Brain microvascular endothelial cell (primary cell): ENCODE results near the gene MAP3K21.

Experiments used
- DNase-seq: peaks from one replicate; pipeline ENCODE4 v3.0.0-alpha.2; 2020
- H3K27ac ChIP-seq: fragments of 250-450 bp; sonication (Bioruptor Pico); 2 replicates; pipeline ENCODE4 v1.5.1; 2020; ENCODE audit warnings: mild to moderate bottlenecking, moderate library complexity
- H3K27me3 ChIP-seq: fragments of 250-450 bp; sonication (Bioruptor Pico); replicated peaks from 2 replicates; pipeline ENCODE4 v1.5.1; 2020; ENCODE audit warnings: mild to moderate bottlenecking
- H3K36me3 ChIP-seq: fragments of 250-450 bp; sonication (Bioruptor Pico); replicated peaks from 2 replicates; pipeline ENCODE4 v1.5.1; 2020; ENCODE audit warnings: mild to moderate bottlenecking
- H3K4me3 ChIP-seq: 2 replicates; pipeline ENCODE4 v1.5.1; 2011; ENCODE audit warnings: low read depth, mild to moderate bottlenecking, control low read depth, low read length, moderate library complexity
- CTCF ChIP-seq: IDR thresholded peaks from 2 replicates; pipeline ENCODE4 v1.5.1; 2011; ENCODE audit warnings: low read depth, mild to moderate bottlenecking, moderate library complexity, low read length, control low read depth, inconsistent platforms; ENCODE audit errors: missing control alignments
- in situ Hi-C: cut with HindIII; loops from 2 replicates; pipeline ENCODE4 v1.10.0; 2017; ENCODE audit warnings: low sequenced_read_pairs, low pct_ligation_motif_present

The MAP3K21 gene

GRCh38 chr1:233368789-233369130 lies 41.2 kb downstream of the MAP3K21 start:
- H3K36me3 ChIP-seq, result no peaks in the 10 kb centered on the region
- no peak for DNase-seq

GRCh38 chr1:233372218-233373120 lies 44.9 kb downstream of the MAP3K21 start:
- no peak for TF ChIP-seq CTCF
- in situ Hi-C loops, result no loop called here
- no peak overlapping the region for H3K27ac ChIP-seq
- H3K36me3 ChIP-seq, result no peaks in the 10 kb centered on the region
- no peak for DNase-seq
- H3K4me3 ChIP-seq, result no peak overlapping the region
- H3K27me3 ChIP-seq, result no peaks in the 10 kb centered on the region

More at GRCh38 chr1:233368789-233369130, 41.2 kb downstream of the MAP3K21 start:
- no peak overlapping the region for H3K27ac ChIP-seq
- in situ Hi-C loops, result no loop called here
- no peak for TF ChIP-seq CTCF
- H3K4me3 ChIP-seq, result no peak overlapping the region
- H3K27me3 ChIP-seq, result no peaks in the 10 kb centered on the region

- no peak overlapping the region for H3K4me3 ChIP-seq
- no peaks in the 10 kb centered on the region for H3K27me3 ChIP-seq
- H3K36me3 ChIP-seq, result no peaks in the 10 kb centered on the region
- DNase-seq, result no peak
- no peak overlapping the region for H3K27ac ChIP-seq
- in situ Hi-C loops, result no loop called here
- no peak for TF ChIP-seq CTCF
Measured at GRCh38 chr1:233373226-233373625, 45.7 kb downstream of the MAP3K21 start.

- Histone ChIP-seq H3K4me3 (no peak overlapping the region), H3K27ac (no peak overlapping the region), H3K36me3 (no peaks in the 10 kb centered on the region), H3K27me3 (no peaks in the 10 kb centered on the region)
- no peak for DNase-seq
- no peak for TF ChIP-seq CTCF
- in situ Hi-C loops, result no loop called here
Measured at GRCh38 chr1:233375653-233376052, 48.1 kb downstream of the MAP3K21 start.

- Histone ChIP-seq H3K36me3 (no peaks in the 10 kb centered on the region), H3K4me3 (no peak overlapping the region), H3K27me3 (no peaks in the 10 kb centered on the region), H3K27ac (no peak overlapping the region)
- in situ Hi-C loops, result no loop called here
- no peak for TF ChIP-seq CTCF
- DNase-seq, result no peak
Measured at GRCh38 chr1:233376382-233377110, 49.0 kb downstream of the MAP3K21 start.
